ENCODE data around the gene ARHGAP26.

The ARHGAP26 gene

GRCh38 chr5:142824391-142824790, 54.2 kb downstream of the ARHGAP26 start:
- H3K9ac ChIP-seq (ENCODE audit: low read depth, low read length) = no peak overlapping the region
- no peaks in the 10 kb centered on the region for H3K36me3 ChIP-seq (ENCODE audit: control insufficient read depth, insufficient read depth, low read length)
- no peak overlapping the region for H3K27ac ChIP-seq (ENCODE audit: low read depth, low read length)
- no peak overlapping the region for H3K4me3 ChIP-seq (ENCODE audit: low read depth, low read length)
- H3K4me1 ChIP-seq (ENCODE audit: control insufficient read depth, insufficient read depth, low read length) = peaks cover 28% of the 10 kb centered on the region
- no peaks in the 10 kb centered on the region for H3K9me3 ChIP-seq (ENCODE audit: control insufficient read depth, insufficient read depth, low read length)
- no peaks in the 10 kb centered on the region for H3K27me3 ChIP-seq (ENCODE audit: control insufficient read depth, insufficient read depth, low read length)

- Histone ChIP-seq H3K27ac (ENCODE audit: low read depth, low read length) (no peak overlapping the region), H3K27me3 (ENCODE audit: control insufficient read depth, insufficient read depth, low read length) (no peaks in the 10 kb centered on the region), H3K4me3 (ENCODE audit: low read depth, low read length) (no peak overlapping the region), H3K36me3 (ENCODE audit: control insufficient read depth, insufficient read depth, low read length) (no peaks in the 10 kb centered on the region), H3K4me1 (ENCODE audit: control insufficient read depth, insufficient read depth, low read length) (peaks cover 27% of the 10 kb centered on the region), H3K9me3 (ENCODE audit: control insufficient read depth, insufficient read depth, low read length) (no peaks in the 10 kb centered on the region), H3K9ac (ENCODE audit: low read depth, low read length) (no peak overlapping the region)
These were observed 55.4 kb downstream of the ARHGAP26 start for GRCh38 chr5:142825378-142826089.

GRCh38 chr5:142826093-142826492, 55.9 kb downstream of the ARHGAP26 start:
- Histone ChIP-seq H3K27ac (ENCODE audit: low read depth, low read length) (no peak overlapping the region), H3K4me3 (ENCODE audit: low read depth, low read length) (no peak overlapping the region), H3K27me3 (ENCODE audit: control insufficient read depth, insufficient read depth, low read length) (no peaks in the 10 kb centered on the region), H3K36me3 (ENCODE audit: control insufficient read depth, insufficient read depth, low read length) (no peaks in the 10 kb centered on the region), H3K9me3 (ENCODE audit: control insufficient read depth, insufficient read depth, low read length) (no peaks in the 10 kb centered on the region), H3K4me1 (ENCODE audit: control insufficient read depth, insufficient read depth, low read length) (peaks cover 27% of the 10 kb centered on the region), H3K9ac (ENCODE audit: low read depth, low read length) (no peak overlapping the region)

- Histone ChIP-seq H3K4me1 (ENCODE audit: control insufficient read depth, insufficient read depth, low read length) (peaks cover 29% of the 10 kb centered on the region), H3K36me3 (ENCODE audit: control insufficient read depth, insufficient read depth, low read length) (no peaks in the 10 kb centered on the region), H3K9ac (ENCODE audit: low read depth, low read length) (no peak overlapping the region), H3K4me3 (ENCODE audit: low read depth, low read length) (no peak overlapping the region), H3K27me3 (ENCODE audit: control insufficient read depth, insufficient read depth, low read length) (no peaks in the 10 kb centered on the region), H3K9me3 (ENCODE audit: control insufficient read depth, insufficient read depth, low read length) (no peaks in the 10 kb centered on the region), H3K27ac (ENCODE audit: low read depth, low read length) (no peak overlapping the region)
These were observed 56.7 kb downstream of the ARHGAP26 start for GRCh38 chr5:142826741-142827492.

GRCh38 chr5:142827934-142828576, 57.9 kb downstream of the ARHGAP26 start:
- H3K27ac ChIP-seq (ENCODE audit: low read depth, low read length) = no peak overlapping the region
- no peak overlapping the region for H3K9ac ChIP-seq (ENCODE audit: low read depth, low read length)
- H3K9me3 ChIP-seq (ENCODE audit: control insufficient read depth, insufficient read depth, low read length) = no peaks in the 10 kb centered on the region
- peaks cover 31% of the 10 kb centered on the region for H3K4me1 ChIP-seq (ENCODE audit: control insufficient read depth, insufficient read depth, low read length)
- no peaks in the 10 kb centered on the region for H3K36me3 ChIP-seq (ENCODE audit: control insufficient read depth, insufficient read depth, low read length)
- no peaks in the 10 kb centered on the region for H3K27me3 ChIP-seq (ENCODE audit: control insufficient read depth, insufficient read depth, low read length)
- no peak overlapping the region for H3K4me3 ChIP-seq (ENCODE audit: low read depth, low read length)

- Histone ChIP-seq H3K36me3 (ENCODE audit: control insufficient read depth, insufficient read depth, low read length) (no peaks in the 10 kb centered on the region), H3K4me1 (ENCODE audit: control insufficient read depth, insufficient read depth, low read length) (peaks cover 26% of the 10 kb centered on the region), H3K9ac (ENCODE audit: low read depth, low read length) (no peak overlapping the region), H3K9me3 (ENCODE audit: control insufficient read depth, insufficient read depth, low read length) (no peaks in the 10 kb centered on the region), H3K27ac (ENCODE audit: low read depth, low read length) (no peak overlapping the region), H3K27me3 (ENCODE audit: control insufficient read depth, insufficient read depth, low read length) (no peaks in the 10 kb centered on the region), H3K4me3 (ENCODE audit: low read depth, low read length) (no peak overlapping the region)
These were observed 58.8 kb downstream of the ARHGAP26 start for GRCh38 chr5:142828797-142829535.

- Histone ChIP-seq H3K27me3 (ENCODE audit: control insufficient read depth, insufficient read depth, low read length) (no peaks in the 10 kb centered on the region), H3K36me3 (ENCODE audit: control insufficient read depth, insufficient read depth, low read length) (no peaks in the 10 kb centered on the region), H3K4me1 (ENCODE audit: control insufficient read depth, insufficient read depth, low read length) (peaks cover 23% of the 10 kb centered on the region), H3K27ac (ENCODE audit: low read depth, low read length) (no peak overlapping the region), H3K4me3 (ENCODE audit: low read depth, low read length) (no peak overlapping the region), H3K9me3 (ENCODE audit: control insufficient read depth, insufficient read depth, low read length) (no peaks in the 10 kb centered on the region), H3K9ac (ENCODE audit: low read depth, low read length) (no peak overlapping the region)
These were observed 59.6 kb downstream of the ARHGAP26 start for GRCh38 chr5:142829801-142830220.

GRCh38 chr5:142830241-142831008, 60.2 kb downstream of the ARHGAP26 start:
- H3K27me3 ChIP-seq (ENCODE audit: control insufficient read depth, insufficient read depth, low read length) = no peaks in the 10 kb centered on the region
- no peaks in the 10 kb centered on the region for H3K36me3 ChIP-seq (ENCODE audit: control insufficient read depth, insufficient read depth, low read length)
- no peak overlapping the region for H3K4me3 ChIP-seq (ENCODE audit: low read depth, low read length)
- no peaks in the 10 kb centered on the region for H3K9me3 ChIP-seq (ENCODE audit: control insufficient read depth, insufficient read depth, low read length)
- peaks cover 17% of the 10 kb centered on the region for H3K4me1 ChIP-seq (ENCODE audit: control insufficient read depth, insufficient read depth, low read length)
- no peak overlapping the region for H3K9ac ChIP-seq (ENCODE audit: low read depth, low read length)
- H3K27ac ChIP-seq (ENCODE audit: low read depth, low read length) = no peak overlapping the region

GRCh38 chr5:142831009-142831383, 60.8 kb downstream of the ARHGAP26 start:
- peaks cover 14% of the 10 kb centered on the region for H3K4me1 ChIP-seq (ENCODE audit: control insufficient read depth, insufficient read depth, low read length)
- no peaks in the 10 kb centered on the region for H3K9me3 ChIP-seq (ENCODE audit: control insufficient read depth, insufficient read depth, low read length)
- H3K4me3 ChIP-seq (ENCODE audit: low read depth, low read length) = no peak overlapping the region
- no peaks in the 10 kb centered on the region for H3K27me3 ChIP-seq (ENCODE audit: control insufficient read depth, insufficient read depth, low read length)
- H3K36me3 ChIP-seq (ENCODE audit: control insufficient read depth, insufficient read depth, low read length) = no peaks in the 10 kb centered on the region
- no peak overlapping the region for H3K9ac ChIP-seq (ENCODE audit: low read depth, low read length)
- no peak overlapping the region for H3K27ac ChIP-seq (ENCODE audit: low read depth, low read length)

- H3K27me3 ChIP-seq (ENCODE audit: control insufficient read depth, insufficient read depth, low read length) = no peaks in the 10 kb centered on the region
- no peak overlapping the region for H3K27ac ChIP-seq (ENCODE audit: low read depth, low read length)
- no peak overlapping the region for H3K4me3 ChIP-seq (ENCODE audit: low read depth, low read length)
- no peak overlapping the region for H3K9ac ChIP-seq (ENCODE audit: low read depth, low read length)
- H3K9me3 ChIP-seq (ENCODE audit: control insufficient read depth, insufficient read depth, low read length) = no peaks in the 10 kb centered on the region
- H3K36me3 ChIP-seq (ENCODE audit: control insufficient read depth, insufficient read depth, low read length) = no peaks in the 10 kb centered on the region
- H3K4me1 ChIP-seq (ENCODE audit: control insufficient read depth, insufficient read depth, low read length) = peaks cover 14% of the 10 kb centered on the region
These were observed 62.1 kb downstream of the ARHGAP26 start for GRCh38 chr5:142832263-142832662.
